ENCODE data around the gene TCF21.

Gene TCF21

GRCh38 chr6:133863228-133863627 is 25.7 kb upstream of the TCF21 start:
- Histone ChIP-seq H3K27me3 (ENCODE audit: control insufficient read depth, insufficient read depth, low read length) (no peaks in the 10 kb centered on the region), H3K9me3 (replicated peaks; ENCODE audit: low read length) (peaks cover 12% of the 10 kb centered on the region), H3K36me3 (ENCODE audit: insufficient read depth, low read length) (no peaks in the 10 kb centered on the region), H3K4me3 (ENCODE audit: low read length) (no peak overlapping the region), H3K4me1 (ENCODE audit: control insufficient read depth, insufficient read depth, low read length) (no peaks in the 10 kb centered on the region), H3K4me2 (ENCODE audit: low read length) (no peak overlapping the region), H3K9ac (ENCODE audit: low read depth, low read length) (no peak overlapping the region)

DNA sequence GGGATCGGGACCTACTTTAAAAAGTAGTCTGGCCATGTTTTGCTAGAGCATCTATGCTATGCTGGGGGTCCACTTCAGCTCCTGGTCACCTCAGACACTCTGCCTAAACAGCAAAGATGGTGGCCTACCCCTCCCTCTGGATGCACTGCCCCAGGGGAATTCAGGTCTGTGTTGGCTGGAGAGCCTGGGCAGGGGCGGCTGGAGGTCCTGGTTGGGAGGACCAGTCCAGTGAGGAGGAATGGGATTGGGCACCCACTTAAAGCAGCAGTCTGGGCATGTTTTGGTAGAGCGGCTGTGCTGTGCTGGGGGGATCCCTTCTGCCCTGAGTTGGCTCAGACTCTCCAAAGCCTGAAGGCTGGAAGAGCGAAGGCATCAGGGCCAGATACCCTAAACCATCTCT is 23.2 kb upstream of the TCF21 start:
- Histone ChIP-seq H3K27me3 (ENCODE audit: control insufficient read depth, insufficient read depth, low read length) (no peaks in the 10 kb centered on the region), H3K9me3 (replicated peaks; ENCODE audit: low read length) (peaks cover 12% of the 10 kb centered on the region), H3K4me1 (ENCODE audit: control insufficient read depth, insufficient read depth, low read length) (no peaks in the 10 kb centered on the region), H3K9ac (ENCODE audit: low read depth, low read length) (no peak overlapping the region), H3K36me3 (ENCODE audit: insufficient read depth, low read length) (no peaks in the 10 kb centered on the region), H3K4me3 (ENCODE audit: low read length) (no peak overlapping the region), H3K4me2 (ENCODE audit: low read length) (no peak overlapping the region)

DNA sequence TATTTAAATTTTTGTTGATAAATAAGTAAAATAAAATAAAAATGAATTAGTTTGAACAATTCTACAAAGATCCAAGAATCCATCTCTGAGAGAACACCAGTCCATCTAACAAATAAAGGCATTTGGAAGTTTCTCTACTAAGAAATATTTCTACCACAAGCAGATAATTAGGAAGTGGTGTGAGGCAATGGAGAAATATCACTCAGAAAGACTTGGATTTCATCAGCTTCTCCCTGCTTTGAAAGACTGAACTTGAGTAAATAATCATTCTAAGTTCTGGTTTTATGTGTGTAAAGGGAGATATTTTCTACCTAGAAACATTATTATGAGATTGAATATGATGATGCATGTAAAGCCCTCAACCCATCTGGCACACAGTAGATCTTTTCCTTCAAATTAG is 17.8 kb upstream of the TCF21 start:
- Histone ChIP-seq H3K27me3 (ENCODE audit: control insufficient read depth, insufficient read depth, low read length) (no peaks in the 10 kb centered on the region), H3K9me3 (replicated peaks; ENCODE audit: low read length) (no peaks in the 10 kb centered on the region), H3K4me3 (ENCODE audit: low read length) (no peak overlapping the region), H3K4me1 (ENCODE audit: control insufficient read depth, insufficient read depth, low read length) (no peaks in the 10 kb centered on the region), H3K9ac (ENCODE audit: low read depth, low read length) (no peak overlapping the region), H3K36me3 (ENCODE audit: insufficient read depth, low read length) (no peaks in the 10 kb centered on the region), H3K4me2 (ENCODE audit: low read length) (no peak overlapping the region)

- no peak overlapping the region for H3K4me3 ChIP-seq (ENCODE audit: low read length)
- H3K36me3 ChIP-seq (ENCODE audit: insufficient read depth, low read length): no peaks in the 10 kb centered on the region
- H3K9me3 ChIP-seq (replicated peaks; ENCODE audit: low read length): no peaks in the 10 kb centered on the region
- H3K9ac ChIP-seq (ENCODE audit: low read depth, low read length): no peak overlapping the region
- no peak overlapping the region for H3K4me2 ChIP-seq (ENCODE audit: low read length)
- no peaks in the 10 kb centered on the region for H3K4me1 ChIP-seq (ENCODE audit: control insufficient read depth, insufficient read depth, low read length)
- H3K27me3 ChIP-seq (ENCODE audit: control insufficient read depth, insufficient read depth, low read length): no peaks in the 10 kb centered on the region
These were observed 15.4 kb upstream of the TCF21 start for GRCh38 chr6:133873538-133873937.

GRCh38 chr6:133877116-133877515 is 11.8 kb upstream of the TCF21 start:
- no peaks in the 10 kb centered on the region for H3K36me3 ChIP-seq (ENCODE audit: insufficient read depth, low read length)
- no peaks in the 10 kb centered on the region for H3K9me3 ChIP-seq (replicated peaks; ENCODE audit: low read length)
- no peak overlapping the region for H3K9ac ChIP-seq (ENCODE audit: low read depth, low read length)
- H3K4me2 ChIP-seq (ENCODE audit: low read length): peak overlapping the region; percentile 7
- H3K4me1 ChIP-seq (ENCODE audit: control insufficient read depth, insufficient read depth, low read length): no peaks in the 10 kb centered on the region
- H3K4me3 ChIP-seq (ENCODE audit: low read length): no peak overlapping the region
- H3K27me3 ChIP-seq (ENCODE audit: control insufficient read depth, insufficient read depth, low read length): no peaks in the 10 kb centered on the region

DNA sequence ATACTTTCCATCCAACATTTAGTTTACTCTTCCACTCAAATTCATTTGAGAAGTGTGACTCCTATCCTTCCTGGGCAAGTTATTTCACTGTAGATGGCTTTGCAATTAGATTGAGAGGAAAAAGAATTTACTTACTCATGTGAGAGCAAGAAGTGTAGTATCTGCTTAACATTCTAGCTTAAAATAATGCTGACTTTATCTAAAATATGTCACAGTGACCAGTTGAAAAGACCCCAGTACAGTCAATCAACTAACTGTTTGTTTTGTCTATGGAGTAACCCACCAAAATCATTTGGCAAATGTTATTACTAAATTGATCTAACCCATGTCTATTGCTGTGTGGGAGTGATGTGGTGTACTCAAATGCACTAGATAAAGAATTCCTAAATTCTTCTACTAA is 8.9 kb upstream of the TCF21 start:
- no peak overlapping the region for H3K4me3 ChIP-seq (ENCODE audit: low read length)
- H3K9ac ChIP-seq (ENCODE audit: low read depth, low read length): no peak overlapping the region
- no peaks in the 10 kb centered on the region for H3K27me3 ChIP-seq (ENCODE audit: control insufficient read depth, insufficient read depth, low read length)
- H3K36me3 ChIP-seq (ENCODE audit: insufficient read depth, low read length): no peaks in the 10 kb centered on the region
- no peak overlapping the region for H3K4me2 ChIP-seq (ENCODE audit: low read length)
- no peaks in the 10 kb centered on the region for H3K9me3 ChIP-seq (replicated peaks; ENCODE audit: low read length)
- H3K4me1 ChIP-seq (ENCODE audit: control insufficient read depth, insufficient read depth, low read length): no peaks in the 10 kb centered on the region

- H3K36me3 ChIP-seq (ENCODE audit: insufficient read depth, low read length): no peaks in the 10 kb centered on the region
- H3K4me1 ChIP-seq (ENCODE audit: control insufficient read depth, insufficient read depth, low read length): no peaks in the 10 kb centered on the region
- H3K27me3 ChIP-seq (ENCODE audit: control insufficient read depth, insufficient read depth, low read length): no peaks in the 10 kb centered on the region
- no peak overlapping the region for H3K9ac ChIP-seq (ENCODE audit: low read depth, low read length)
- H3K4me3 ChIP-seq (ENCODE audit: low read length): no peak overlapping the region
- H3K4me2 ChIP-seq (ENCODE audit: low read length): no peak overlapping the region
- no peaks in the 10 kb centered on the region for H3K9me3 ChIP-seq (replicated peaks; ENCODE audit: low read length)
These were observed 8.0 kb upstream of the TCF21 start for GRCh38 chr6:133880896-133881295.

DNA sequence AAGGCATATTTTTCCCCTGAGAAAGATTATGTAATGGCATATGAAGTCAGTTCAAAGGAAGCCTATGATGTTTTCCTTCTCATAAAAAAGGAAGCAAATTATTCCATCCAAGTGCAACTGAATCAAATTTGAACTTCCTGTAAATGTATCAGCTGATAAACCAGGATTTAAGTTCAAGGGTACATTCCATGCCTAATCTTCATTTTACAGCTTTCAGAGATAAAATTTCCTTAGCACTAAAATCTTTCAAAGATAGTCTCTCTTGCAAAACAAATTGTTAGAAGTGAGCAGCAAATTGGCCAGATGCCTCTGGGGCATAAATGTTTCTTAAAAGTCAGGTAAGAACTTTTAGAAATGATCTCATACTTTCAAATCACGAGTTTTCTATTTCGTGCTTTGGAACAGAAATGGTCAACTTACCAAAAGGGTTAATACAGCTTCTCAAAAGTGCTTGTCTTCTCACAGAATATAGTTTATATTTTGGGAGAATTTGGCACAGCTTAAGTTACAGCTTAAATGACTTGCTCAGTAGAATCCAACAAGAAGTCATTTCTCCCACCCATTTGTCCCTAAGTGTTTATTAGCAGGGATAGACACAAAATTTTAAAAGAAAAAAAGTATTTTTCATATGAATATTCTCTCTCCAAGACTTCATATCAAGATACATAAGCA is 2.7 kb upstream of the TCF21 start:
- H3K4me3 ChIP-seq (ENCODE audit: low read length): no peak overlapping the region
- no peaks in the 10 kb centered on the region for H3K9me3 ChIP-seq (replicated peaks; ENCODE audit: low read length)
- peaks cover 3% of the 10 kb centered on the region for H3K4me1 ChIP-seq (ENCODE audit: control insufficient read depth, insufficient read depth, low read length)
- H3K9ac ChIP-seq (ENCODE audit: low read depth, low read length): no peak overlapping the region
- no peaks in the 10 kb centered on the region for H3K36me3 ChIP-seq (ENCODE audit: insufficient read depth, low read length)
- H3K27me3 ChIP-seq (ENCODE audit: control insufficient read depth, insufficient read depth, low read length): no peaks in the 10 kb centered on the region
- no peak overlapping the region for H3K4me2 ChIP-seq (ENCODE audit: low read length)

DNA sequence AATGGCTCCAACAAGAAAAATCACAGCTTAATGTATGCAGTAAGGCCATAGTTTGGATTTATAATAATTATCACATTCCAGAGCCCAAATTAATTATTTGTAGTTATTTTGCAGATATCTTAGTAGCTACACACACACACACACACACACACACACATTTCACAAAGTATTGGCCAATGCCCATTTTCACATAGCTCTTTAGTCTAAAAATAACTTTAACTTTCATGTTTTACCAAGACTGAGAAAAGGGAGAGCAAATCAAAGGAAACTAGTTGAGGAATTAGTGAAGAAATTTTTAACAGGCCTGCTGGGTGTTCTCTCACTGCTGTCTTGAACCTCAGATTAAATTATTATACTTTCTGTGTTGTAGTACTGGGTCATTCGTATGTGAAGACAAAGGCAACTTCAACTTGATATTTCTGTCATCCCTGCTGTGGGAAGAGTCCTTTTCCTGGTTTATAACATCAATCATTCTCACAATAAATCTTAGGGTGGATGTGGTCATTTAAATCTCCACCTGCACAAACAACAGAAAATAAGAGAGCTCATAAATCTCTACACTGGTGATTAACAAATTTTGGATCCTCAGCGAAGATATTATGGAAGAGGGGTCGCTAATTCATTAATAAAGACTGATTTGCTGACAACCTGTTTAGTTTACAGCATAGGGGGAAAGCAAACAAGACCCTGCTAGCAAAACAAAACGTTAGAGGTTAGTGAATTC is 1.6 kb upstream of the TCF21 start:
- no peaks in the 10 kb centered on the region for H3K27me3 ChIP-seq (ENCODE audit: control insufficient read depth, insufficient read depth, low read length)

GRCh38 chr6:133887880-133888230 is 1.1 kb upstream of the TCF21 start:
- Histone ChIP-seq H3K4me3 (ENCODE audit: low read length) (no peak overlapping the region), H3K4me1 (ENCODE audit: control insufficient read depth, insufficient read depth, low read length) (peaks cover 6% of the 10 kb centered on the region), H3K27me3 (ENCODE audit: control insufficient read depth, insufficient read depth, low read length) (no peaks in the 10 kb centered on the region), H3K9me3 (replicated peaks; ENCODE audit: low read length) (no peaks in the 10 kb centered on the region), H3K4me2 (ENCODE audit: low read length) (no peak overlapping the region), H3K9ac (ENCODE audit: low read depth, low read length) (no peak overlapping the region), H3K36me3 (ENCODE audit: insufficient read depth, low read length) (no peaks in the 10 kb centered on the region)

More for the DNA sequence above, 1.6 kb upstream of the TCF21 start:
- no peak overlapping the region for H3K9ac ChIP-seq (ENCODE audit: low read depth, low read length)
- H3K9me3 ChIP-seq (replicated peaks; ENCODE audit: low read length): no peaks in the 10 kb centered on the region
- H3K4me2 ChIP-seq (ENCODE audit: low read length): no peak overlapping the region
- H3K36me3 ChIP-seq (ENCODE audit: insufficient read depth, low read length): no peaks in the 10 kb centered on the region
- no peak overlapping the region for H3K4me3 ChIP-seq (ENCODE audit: low read length)
- peaks cover 6% of the 10 kb centered on the region for H3K4me1 ChIP-seq (ENCODE audit: control insufficient read depth, insufficient read depth, low read length)

DNA sequence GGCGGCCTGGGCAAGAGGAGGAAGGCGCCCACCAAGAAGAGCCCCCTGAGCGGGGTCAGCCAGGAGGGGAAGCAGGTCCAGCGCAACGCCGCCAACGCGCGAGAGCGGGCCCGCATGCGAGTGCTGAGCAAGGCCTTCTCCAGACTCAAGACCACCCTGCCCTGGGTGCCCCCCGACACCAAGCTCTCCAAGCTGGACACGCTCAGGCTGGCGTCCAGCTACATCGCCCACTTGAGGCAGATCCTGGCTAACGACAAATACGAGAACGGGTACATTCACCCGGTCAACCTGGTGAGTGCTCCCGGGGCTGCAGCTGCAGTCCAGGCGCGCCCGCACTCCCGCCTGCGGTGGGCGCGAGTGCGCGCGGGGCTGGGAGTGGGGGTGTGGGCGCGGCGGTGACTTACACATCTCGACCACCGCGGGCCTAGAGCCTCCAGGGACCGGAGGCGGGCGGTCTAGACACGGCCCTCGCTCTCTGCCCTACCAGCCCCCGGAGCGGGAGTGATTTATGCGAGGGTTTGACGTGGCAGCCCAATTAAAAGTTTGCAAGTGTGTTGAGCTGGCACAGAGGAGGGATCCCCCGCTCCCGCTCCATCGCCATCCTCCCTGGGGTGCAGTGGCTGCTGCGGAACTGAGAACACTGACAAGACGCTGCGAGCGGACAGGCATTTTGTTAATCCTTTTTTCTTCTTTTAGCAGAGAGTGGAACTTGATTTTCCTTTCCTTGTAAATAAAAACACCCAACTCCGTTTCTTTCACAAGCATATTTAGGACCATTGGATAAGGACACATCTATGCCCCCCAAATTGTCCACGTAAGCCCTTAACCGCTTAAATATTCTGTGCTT is 867 bp downstream of the TCF21 start:
- Histone ChIP-seq H3K27me3 (ENCODE audit: control insufficient read depth, insufficient read depth, low read length) (no peaks in the 10 kb centered on the region), H3K9me3 (replicated peaks; ENCODE audit: low read length) (no peaks in the 10 kb centered on the region), H3K36me3 (ENCODE audit: insufficient read depth, low read length) (no peaks in the 10 kb centered on the region), H3K4me1 (ENCODE audit: control insufficient read depth, insufficient read depth, low read length) (peaks cover 7% of the 10 kb centered on the region), H3K4me3 (ENCODE audit: low read length) (peak overlapping the region; percentile 49), H3K9ac (ENCODE audit: low read depth, low read length) (peak overlapping the region; percentile 78), H3K4me2 (ENCODE audit: low read length) (peak overlapping the region; percentile 95)
